SU-DHL-6 (cell line): Measurements from ENCODE around the gene CXCR1.

Experiments used
- H2AFZ ChIP-seq: fragments of 200-600 bp; sonication (generic); 2 replicates; pipeline ENCODE4 v1.6.1; 2014; ENCODE audit warnings: low read depth, mild to moderate bottlenecking, moderate library complexity, mixed read lengths, antibody characterized with exemption, low read length; ENCODE audit not compliant: severe bottlenecking
- H3F3A ChIP-seq: fragments of 200-600 bp; shearing (Covaris generic); 2 replicates; pipeline ENCODE4 v1.6.0; 2016; ENCODE audit warnings: antibody characterized with exemption, mild to moderate bottlenecking; ENCODE audit not compliant: insufficient read depth
- H3K27ac ChIP-seq: fragments of 200-600 bp; sonication (generic); 2 replicates; pipeline ENCODE4 v1.5.1; 2016; ENCODE audit warnings: low read depth, mild to moderate bottlenecking, low read length, moderate library complexity, mixed read lengths
- H3K27me3 ChIP-seq: fragments of 200-600 bp; sonication (generic), shearing (Covaris generic); 2 replicates; pipeline ENCODE4 v1.6.0; 2014; ENCODE audit warnings: mild to moderate bottlenecking, low read length
- H3K36me3 ChIP-seq: fragments of 200-600 bp; sonication (generic); 2 replicates; pipeline ENCODE4 v1.6.1; 2014; ENCODE audit warnings: mild to moderate bottlenecking, low read length, mixed read lengths
- H3K4me2 ChIP-seq: fragments of 300-600, 200-600 bp; shearing (Covaris generic), sonication (generic); 2 replicates; pipeline ENCODE4 v1.6.0; 2014; ENCODE audit warnings: low read length, low read depth, mild to moderate bottlenecking; ENCODE audit not compliant: poor library complexity, severe bottlenecking
- H3K4me3 ChIP-seq: fragments of 200-600 bp; sonication (generic); 2 replicates; pipeline ENCODE4 v1.5.1; 2014; ENCODE audit warnings: antibody characterized with exemption, low read length, mild to moderate bottlenecking, mixed read lengths; ENCODE audit not compliant: insufficient read depth, poor library complexity, severe bottlenecking
- H3K79me2 ChIP-seq: fragments of 200-600 bp; sonication (generic); 2 replicates; pipeline ENCODE4 v1.6.1; 2014; ENCODE audit warnings: mild to moderate bottlenecking, low read length, moderate library complexity; ENCODE audit not compliant: insufficient read depth
- H3K9ac ChIP-seq: fragments of 200-600 bp; sonication (generic); 2 replicates; pipeline ENCODE4 v1.7.0; 2014; ENCODE audit warnings: mild to moderate bottlenecking, low read length
- H3K9me2 ChIP-seq: fragments of 200-600 bp; sonication (generic); replicated peaks from 2 replicates; pipeline ENCODE4 v1.6.1; 2014; ENCODE audit warnings: low read length; ENCODE audit not compliant: insufficient read depth
- H3K9me3 ChIP-seq: fragments of 200-600 bp; sonication (generic); 2 replicates; pipeline ENCODE4 v1.6.1; 2014; ENCODE audit warnings: low read length, mixed read lengths; ENCODE audit not compliant: insufficient read depth
- H4K20me1 ChIP-seq: fragments of 200-600 bp; sonication (generic); 2 replicates; pipeline ENCODE4 v1.6.1; 2014; ENCODE audit warnings: low read depth, mild to moderate bottlenecking, antibody characterized with exemption, low read length, moderate library complexity, mixed read lengths
- CTCF ChIP-seq: fragments of 200-600 bp; sonication (generic); IDR thresholded peaks from one replicate; pipeline ENCODE4 v1.5.1; 2017; ENCODE audit warnings: antibody characterized with exemption, mild to moderate bottlenecking, low read length, moderate library complexity; ENCODE audit not compliant: insufficient read depth, poor library complexity, severe bottlenecking
- EZH2phosphoT487 ChIP-seq: fragments of 200-600 bp; sonication (generic), shearing (Covaris generic); conservative IDR thresholded peaks from 2 replicates; pipeline ENCODE4 v1.6.1; 2018; ENCODE audit warnings: mild to moderate bottlenecking, antibody characterized with exemption, low read length, moderate library complexity, mixed read lengths

Gene CXCR1

DNA sequence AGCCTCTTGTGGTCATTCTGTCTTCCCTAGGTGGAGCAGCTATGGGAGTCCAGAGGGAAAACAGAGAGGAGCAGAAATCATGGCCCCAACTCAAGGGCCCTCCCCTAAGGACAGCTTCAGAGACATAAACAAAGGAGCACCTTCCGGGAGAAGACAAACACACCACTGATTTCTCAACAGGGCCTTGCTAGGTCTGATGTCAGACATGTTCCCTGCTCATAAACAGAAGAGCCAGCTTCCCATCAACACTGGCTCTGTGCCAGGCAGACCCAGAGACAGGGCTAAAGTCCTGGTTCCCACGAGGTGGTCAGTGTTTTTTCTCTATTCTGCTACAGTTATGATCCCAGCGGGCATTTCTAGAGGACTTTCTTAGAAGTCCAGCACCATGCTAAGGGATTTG is 21.6 kb downstream of the CXCR1 start:
- TF ChIP-seq EZH2phosphoT487 (no peak), CTCF (no peak)
- Histone ChIP-seq H3K4me2 (no peak overlapping the region), H3K9ac (no peak overlapping the region), H3K4me3 (no peak overlapping the region), H3K36me3 (no peaks in the 10 kb centered on the region), H2AFZ (no peak overlapping the region), H3K9me3 (no peaks in the 10 kb centered on the region), H3K79me2 (no peaks in the 10 kb centered on the region), H3K27me3 (no peaks in the 10 kb centered on the region), H4K20me1 (no peaks in the 10 kb centered on the region), H3F3A (no peaks in the 10 kb centered on the region), H3K27ac (no peak overlapping the region), H3K9me2 (no peaks in the 10 kb centered on the region)

DNA sequence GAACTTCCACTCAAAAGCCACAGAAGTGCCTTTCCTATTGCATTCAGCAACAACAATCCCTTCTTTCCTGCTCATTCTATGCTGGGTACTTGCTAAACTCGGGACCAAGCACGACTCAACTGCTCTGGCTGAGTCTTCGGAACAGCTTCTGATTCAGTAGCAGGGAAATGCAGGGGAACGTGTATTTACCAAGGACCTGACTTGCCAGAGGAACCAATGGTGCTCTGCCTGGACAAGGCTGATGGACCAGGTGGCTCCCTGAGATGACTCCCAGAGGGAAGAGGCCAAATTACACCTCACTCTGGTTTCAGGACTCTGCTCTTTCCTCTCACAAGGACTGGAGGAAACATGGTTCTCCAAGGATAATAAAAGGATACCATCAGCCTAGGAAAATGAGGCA is 28.7 kb downstream of the CXCR1 start:
- H3K9me2 ChIP-seq, result no peaks in the 10 kb centered on the region

DNA sequence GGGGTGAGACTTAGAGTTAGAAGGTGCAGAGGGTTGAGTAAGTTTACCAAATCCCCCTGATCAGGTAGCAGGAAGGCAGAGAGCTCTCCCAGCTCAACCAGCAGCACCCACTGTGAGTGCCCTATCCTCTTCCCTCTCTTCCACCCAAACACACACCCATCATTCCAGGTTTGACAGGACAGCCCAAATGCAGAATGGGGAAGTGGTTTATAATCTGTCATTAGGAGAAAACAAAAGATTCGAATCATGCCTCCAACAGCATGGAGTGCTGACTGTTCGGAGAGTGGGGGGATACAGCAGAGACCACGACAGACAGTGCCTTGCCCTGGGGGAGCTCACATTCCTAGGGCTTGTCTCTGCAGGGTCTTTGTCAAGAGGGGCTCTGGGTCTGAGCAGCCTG is 29.2 kb downstream of the CXCR1 start:
- Histone ChIP-seq H3K4me3 (no peak overlapping the region), H3K9ac (no peak overlapping the region), H3K9me2 (no peaks in the 10 kb centered on the region), H3K4me2 (no peak overlapping the region), H3K27ac (no peak overlapping the region), H3K36me3 (no peaks in the 10 kb centered on the region), H3K79me2 (no peaks in the 10 kb centered on the region), H2AFZ (no peak overlapping the region), H4K20me1 (no peaks in the 10 kb centered on the region), H3K27me3 (no peaks in the 10 kb centered on the region), H3F3A (no peaks in the 10 kb centered on the region), H3K9me3 (no peaks in the 10 kb centered on the region)
- no peak for TF ChIP-seq CTCF
- TF ChIP-seq EZH2phosphoT487, result no peak

More for the DNA sequence above, 28.7 kb downstream of the CXCR1 start:
- Histone ChIP-seq H3K27ac (no peak overlapping the region), H3K4me2 (no peak overlapping the region), H3F3A (no peaks in the 10 kb centered on the region), H3K79me2 (no peaks in the 10 kb centered on the region), H3K9ac (no peak overlapping the region), H3K27me3 (no peaks in the 10 kb centered on the region), H2AFZ (no peak overlapping the region), H4K20me1 (no peaks in the 10 kb centered on the region), H3K9me3 (no peaks in the 10 kb centered on the region), H3K4me3 (no peak overlapping the region), H3K36me3 (no peaks in the 10 kb centered on the region)
- no peak for TF ChIP-seq EZH2phosphoT487
- no peak for TF ChIP-seq CTCF
